GM12878 (cell line): ENCODE measurements around the gene RAB7B. TPM values are rescaled to one million over a fixed set of nuclear protein-coding genes. Genes with fewer than 3 reads are reported as not detected.

Experiments
- ATAC-seq: fragments of 200-7000 bp; cut with Tn5 transposase; 3 replicates; pipeline ENCODE4 v1.9.1; 2020; ENCODE audit warnings: mild to moderate bottlenecking, moderate library complexity
- BruUV-seq: library from RNA; stranded (reverse); fragments of 400-500 nt; replicated peaks from 2 replicates; lab custom pipeline; 2021; lab: Mats Ljungman, UMichigan
- CTCF ChIA-PET: fragments of 300-600 bp; sonication (Branson Sonifier 250); formaldehyde crosslinking; extraction: SDS; loops from one replicate; lab custom pipeline; 2021; ENCODE audit warnings: inconsistent platforms; lab: Yijun Ruan, JAX
- POLR2A ChIA-PET: fragments of 350-600 bp; formaldehyde crosslinking; extraction: SDS; loops from one replicate; lab custom pipeline; 2021; ENCODE audit warnings: inconsistent platforms; lab: Charles Lee
- RAD21 ChIA-PET: fragments of 300-600 bp; sonication (Branson Sonifier 250); formaldehyde crosslinking; loops from one replicate; lab custom pipeline; 2023; ENCODE audit warnings: antibody characterized with exemption; ENCODE audit not compliant: unreplicated experiment; lab: Charles Lee
- SMC1A ChIA-PET: fragments of 300-600 bp; sonication (Branson Sonifier 250); formaldehyde crosslinking; loops from one replicate; lab custom pipeline; 2023; ENCODE audit not compliant: unreplicated experiment, uncharacterized antibody; lab: Charles Lee
- DNase-seq: peaks from one replicate; pipeline ENCODE4 v3.0.0-alpha.2; 2011; ENCODE audit warnings: low read depth, low spot score
- FAIRE-seq: peaks from 3 replicates; lab custom pipeline; 2011; peaks lifted over from hg19 to GRCh38; lab: Jason Lieb, UNC
- H2AFZ ChIP-seq: 2 replicates; pipeline ENCODE4 v1.6.0; 2011; ENCODE audit warnings: low read depth, low read length, control low read depth; ENCODE audit not compliant: control insufficient read depth
- H3K27ac ChIP-seq: 2 replicates; pipeline ENCODE4 v1.5.1; 2011; ENCODE audit warnings: control low read depth; ENCODE audit not compliant: control insufficient read depth, insufficient read depth
- H3K27me3 ChIP-seq, 2 experiments: replicated peaks in 1 of 2; 2 replicates each; pipeline versions ENCODE4 v1.6.0 to v1.6.1; 2011; ENCODE audit warnings: low read length in 1 of 2; ENCODE audit not compliant: control insufficient read depth in 2 of 2, insufficient read depth in 2 of 2
- H3K36me3 ChIP-seq, 2 experiments: 2 replicates each; pipeline ENCODE4 v1.5.1; 2011; ENCODE audit warnings: low read length in 1 of 2; ENCODE audit not compliant: control insufficient read depth in 2 of 2, insufficient read depth in 2 of 2
- H3K4me1 ChIP-seq: 2 replicates; pipeline ENCODE4 v1.6.1; 2011; ENCODE audit warnings: mild to moderate bottlenecking, low read length, moderate library complexity, mixed read lengths; ENCODE audit not compliant: control insufficient read depth, insufficient read depth
- H3K4me2 ChIP-seq: 2 replicates; pipeline ENCODE4 v1.6.0; 2011; ENCODE audit warnings: control low read depth; ENCODE audit not compliant: control insufficient read depth, insufficient read depth
- H3K4me3 ChIP-seq: fragments of 200-600 bp; sonication (generic); 2 replicates; pipeline ENCODE4 v1.5.1; 2016
- H3K79me2 ChIP-seq: 2 replicates; pipeline ENCODE4 v1.6.0; 2011; ENCODE audit warnings: low read length; ENCODE audit not compliant: control insufficient read depth, insufficient read depth
- H3K9ac ChIP-seq: 2 replicates; pipeline ENCODE4 v1.8.0; 2011; ENCODE audit warnings: low read length, control low read depth, mixed read lengths; ENCODE audit not compliant: control insufficient read depth, insufficient read depth
- H3K9me3 ChIP-seq: replicated peaks from 3 replicates; pipeline ENCODE4 v1.5.1; 2011; ENCODE audit warnings: mild to moderate bottlenecking, low read length; ENCODE audit not compliant: control insufficient read depth, insufficient read depth
- H4K20me1 ChIP-seq: 2 replicates; pipeline ENCODE4 v1.6.0; 2011; ENCODE audit not compliant: control insufficient read depth, insufficient read depth
- HDGF ChIP-seq: fragments of 450-650 bp; IDR thresholded peaks from 2 replicates; pipeline ENCODE4 v1.6.1; 2016; ENCODE audit warnings: antibody characterized with exemption
- NKRF ChIP-seq: fragments of 450-650 bp; conservative IDR thresholded peaks from 2 replicates; pipeline ENCODE4 v1.6.1; 2017; ENCODE audit warnings: mild to moderate bottlenecking, moderate library complexity
- PAX8 ChIP-seq: fragments of 450-650 bp; IDR thresholded peaks from 2 replicates; pipeline ENCODE4 v1.6.1; 2017; ENCODE audit warnings: mild to moderate bottlenecking, moderate library complexity
- RAD21 ChIP-seq: IDR thresholded peaks from 2 replicates; pipeline ENCODE4 v1.6.1; 2011; ENCODE audit warnings: mild to moderate bottlenecking, low read depth, low read length, moderate library complexity; ENCODE audit not compliant: insufficient read depth
- STAT1 ChIP-seq: fragments of 450-650 bp; conservative IDR thresholded peaks from 2 replicates; pipeline ENCODE4 v1.6.1; 2014; ENCODE audit warnings: antibody characterized with exemption, mild to moderate bottlenecking
- WGBS: methylation state at CpG from one replicate; pipeline ENCODE4 v1.1.6; 2016; ENCODE audit warnings: low lambda C conversion rate; ENCODE audit not compliant: insufficient replicate concordance, insufficient coverage; ENCODE audit errors: missing lambda C conversion rate; 5-methylcytosine and 5-hydroxymethylcytosine counted together
- in situ Hi-C: fragments of 300-500 bp; cut with MboI; formaldehyde crosslinking; loops from 9 replicates; pipeline ENCODE4 v1.14.3; 2018; ENCODE audit warnings: mixed read lengths
- intact Hi-C: fragments of 100-400 bp; cut with micrococcal nuclease; formaldehyde crosslinking; loops from one replicate; pipeline ENCODE4 v1.14.2; 2022; ENCODE audit not compliant: unreplicated experiment
- polyA plus RNA-seq, 11 experiments: library from polyadenylated mRNA; depleted of rRNA in 4 of 11; unstranded in 6 of 11; stranded (reverse) in 5 of 11; fragments of >200 nt; fragmentation: Nextera tagmentation in 4 of 11; fragmentation: Illumina TruSeq in 1 of 11; extraction: Ambion mirVana in 4 of 11; extraction: Trizol in 1 of 11; gene quantifications; 1 replicate in 1 of 11; 2 replicates in 10 of 11; pipeline versions ENCODE4 v1.2.1 to v1.2.3, GENCODE V29; 2011 to 2016; ENCODE audit warnings: inconsistent platforms in 2 of 11, missing spikeins in 2 of 11, low read depth in 1 of 11
- total RNA-seq, 4 experiments: library from RNA; depleted of rRNA in 3 of 4; stranded (reverse); fragments of >200 nt in 3 of 4; fragmentation: Illumina TruSeq in 1 of 4; extraction: Trizol in 1 of 4; gene quantifications; 2 replicates each; pipeline versions ENCODE4 v1.2.1 to v1.2.3, GENCODE V29; 2013 to 2021
- TF ChIP-seq, protein P1 (sequence below): IDR thresholded peaks from 2 replicates; pipeline ENCODE4 v1.6.1; 2011; ENCODE audit warnings: borderline replicate concordance, low read depth, mild to moderate bottlenecking, moderate library complexity, low read length; ENCODE audit not compliant: insufficient read depth, poor library complexity, severe bottlenecking
- TF ChIP-seq, protein P2 (sequence below): fragments of 450-650 bp; IDR thresholded peaks from 2 replicates; pipeline ENCODE4 v1.6.1; 2017; ENCODE audit warnings: mild to moderate bottlenecking, moderate library complexity

Gene RAB7B
- total and polyA plus RNA-seq, 10 of the 15 experiments (the other 5 are each of a cell fraction or from before 2014, with no cell fraction given), result 0.09 TPM; not detected in 9

- Histone ChIP-seq H3K27me3 (peaks cover 3 to 10% of the 10 kb centered on the region in 2 experiments; a peak in 3 of 4 replicates), H3K27ac (no peak overlapping the region), H3K4me3 (no peak overlapping the region), H3K9ac (no peak overlapping the region), H3K79me2 (no peaks in the 10 kb centered on the region), H3K4me1 (no peaks in the 10 kb centered on the region), H2AFZ (no peak overlapping the region), H3K9me3 (no peaks in the 10 kb centered on the region), H4K20me1 (peaks cover 2% of the 10 kb centered on the region; the same call in 1 of the 2 replicates), H3K36me3 (no peaks in the 10 kb centered on the region), H3K4me2 (no peak overlapping the region)
- ChIA-PET CTCF (no interaction called here), RAD21 (interaction anchor here (1.1 kb wide), 1 partner anchor 50 kb away, joined by 3 read pairs; no protein-coding TSS in a partner anchor), POLR2A (no interaction called here), SMC1A (interaction anchor here (1.0 kb wide), 1 partner anchor 16 kb away, joined by 3 read pairs; no protein-coding TSS in a partner anchor)
- TF ChIP-seq NKRF (no peak), RAD21 (no peak), HDGF (no peak), STAT1 (no peak), PAX8 (no peak)
- TF ChIP-seq, protein P1, sequence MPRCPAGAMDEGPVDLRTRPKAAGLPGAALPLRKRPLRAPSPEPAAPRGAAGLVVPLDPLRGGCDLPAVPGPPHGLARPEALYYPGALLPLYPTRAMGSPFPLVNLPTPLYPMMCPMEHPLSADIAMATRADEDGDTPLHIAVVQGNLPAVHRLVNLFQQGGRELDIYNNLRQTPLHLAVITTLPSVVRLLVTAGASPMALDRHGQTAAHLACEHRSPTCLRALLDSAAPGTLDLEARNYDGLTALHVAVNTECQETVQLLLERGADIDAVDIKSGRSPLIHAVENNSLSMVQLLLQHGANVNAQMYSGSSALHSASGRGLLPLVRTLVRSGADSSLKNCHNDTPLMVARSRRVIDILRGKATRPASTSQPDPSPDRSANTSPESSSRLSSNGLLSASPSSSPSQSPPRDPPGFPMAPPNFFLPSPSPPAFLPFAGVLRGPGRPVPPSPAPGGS, result no peak
- TF ChIP-seq, protein P2, sequence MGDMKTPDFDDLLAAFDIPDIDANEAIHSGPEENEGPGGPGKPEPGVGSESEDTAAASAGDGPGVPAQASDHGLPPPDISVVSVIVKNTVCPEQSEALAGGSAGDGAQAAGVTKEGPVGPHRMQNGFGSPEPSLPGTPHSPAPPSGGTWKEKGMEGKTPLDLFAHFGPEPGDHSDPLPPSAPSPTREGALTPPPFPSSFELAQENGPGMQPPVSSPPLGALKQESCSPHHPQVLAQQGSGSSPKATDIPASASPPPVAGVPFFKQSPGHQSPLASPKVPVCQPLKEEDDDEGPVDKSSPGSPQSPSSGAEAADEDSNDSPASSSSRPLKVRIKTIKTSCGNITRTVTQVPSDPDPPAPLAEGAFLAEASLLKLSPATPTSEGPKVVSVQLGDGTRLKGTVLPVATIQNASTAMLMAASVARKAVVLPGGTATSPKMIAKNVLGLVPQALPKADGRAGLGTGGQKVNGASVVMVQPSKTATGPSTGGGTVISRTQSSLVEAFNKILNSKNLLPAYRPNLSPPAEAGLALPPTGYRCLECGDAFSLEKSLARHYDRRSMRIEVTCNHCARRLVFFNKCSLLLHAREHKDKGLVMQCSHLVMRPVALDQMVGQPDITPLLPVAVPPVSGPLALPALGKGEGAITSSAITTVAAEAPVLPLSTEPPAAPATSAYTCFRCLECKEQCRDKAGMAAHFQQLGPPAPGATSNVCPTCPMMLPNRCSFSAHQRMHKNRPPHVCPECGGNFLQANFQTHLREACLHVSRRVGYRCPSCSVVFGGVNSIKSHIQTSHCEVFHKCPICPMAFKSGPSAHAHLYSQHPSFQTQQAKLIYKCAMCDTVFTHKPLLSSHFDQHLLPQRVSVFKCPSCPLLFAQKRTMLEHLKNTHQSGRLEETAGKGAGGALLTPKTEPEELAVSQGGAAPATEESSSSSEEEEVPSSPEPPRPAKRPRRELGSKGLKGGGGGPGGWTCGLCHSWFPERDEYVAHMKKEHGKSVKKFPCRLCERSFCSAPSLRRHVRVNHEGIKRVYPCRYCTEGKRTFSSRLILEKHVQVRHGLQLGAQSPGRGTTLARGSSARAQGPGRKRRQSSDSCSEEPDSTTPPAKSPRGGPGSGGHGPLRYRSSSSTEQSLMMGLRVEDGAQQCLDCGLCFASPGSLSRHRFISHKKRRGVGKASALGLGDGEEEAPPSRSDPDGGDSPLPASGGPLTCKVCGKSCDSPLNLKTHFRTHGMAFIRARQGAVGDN, result no peak
- in situ Hi-C loops, result no loop called here
- DNase-seq, result no peak
- no peak for ATAC-seq
- no TSS peak for BruUV-seq
- WGBS, result 33% methylated on average over 12 of the region's 12 CpGs
- FAIRE-seq, result no peak
- intact Hi-C loops, result no loop called here
Measured at GRCh38 chr1:205927676-205928075, 75.5 kb downstream of the RAB7B start.
